SHP77 treated with DMSO at 0.1 percent for 48 hours (cell line): ENCODE data around the gene C8B.

ENCODE experiments used
- DNase-seq: peaks from one replicate; lab custom pipeline; 2025; lab: John Stamatoyannopoulos, UW

C8B gene

GRCh38 chr1:56965916-56966697 is at the start of gene C8B:
C8B (minus strand) TSS chr1:56966015; CDS start chr1:56965948, 67 bp downstream.
- no peak for DNase-seq

- DNase-seq = no peak
These were observed 49.3 kb upstream of the C8B start for GRCh38 chr1:57015071-57015470.

GRCh38 chr1:57013522-57013921 is 47.7 kb upstream of the C8B start:
- no peak for DNase-seq

GRCh38 chr1:57012315-57012714 is 46.5 kb upstream of the C8B start:
- no peak for DNase-seq

GRCh38 chr1:57010511-57010910 is 44.7 kb upstream of the C8B start:
- DNase-seq = no peak

- DNase-seq = no peak
These were observed 42.1 kb upstream of the C8B start for GRCh38 chr1:57007948-57008347.

GRCh38 chr1:57007472-57007871 is 41.7 kb upstream of the C8B start:
- DNase-seq = no peak

- no peak for DNase-seq
These were observed 37.8 kb upstream of the C8B start for GRCh38 chr1:57003398-57004139.

- DNase-seq = no peak
These were observed 29.7 kb upstream of the C8B start for GRCh38 chr1:56995414-56996100.

GRCh38 chr1:56993475-56993874 is 27.7 kb upstream of the C8B start:
- no peak for DNase-seq

GRCh38 chr1:56992318-56993125 is 26.7 kb upstream of the C8B start:
- no peak for DNase-seq

- DNase-seq = no peak
These were observed 25.8 kb upstream of the C8B start for GRCh38 chr1:56991576-56991975.

- no peak for DNase-seq
These were observed 20.6 kb upstream of the C8B start for GRCh38 chr1:56986397-56986796.

GRCh38 chr1:56985857-56986256 is 20.0 kb upstream of the C8B start:
- DNase-seq = no peak

- no peak for DNase-seq
These were observed 17.7 kb upstream of the C8B start for GRCh38 chr1:56983484-56983883.

GRCh38 chr1:56979986-56980755 is 14.4 kb upstream of the C8B start:
- DNase-seq = no peak

- DNase-seq = no peak
These were observed 13.0 kb upstream of the C8B start for GRCh38 chr1:56978819-56979218.

- DNase-seq = no peak
These were observed 12.1 kb upstream of the C8B start for GRCh38 chr1:56977910-56978309.

GRCh38 chr1:56975446-56975845 is 9.6 kb upstream of the C8B start:
- no peak for DNase-seq

GRCh38 chr1:56973923-56974742 is 8.3 kb upstream of the C8B start:
- DNase-seq = no peak
